ENCODE measurements around the gene PRKAR2A.

DNA sequence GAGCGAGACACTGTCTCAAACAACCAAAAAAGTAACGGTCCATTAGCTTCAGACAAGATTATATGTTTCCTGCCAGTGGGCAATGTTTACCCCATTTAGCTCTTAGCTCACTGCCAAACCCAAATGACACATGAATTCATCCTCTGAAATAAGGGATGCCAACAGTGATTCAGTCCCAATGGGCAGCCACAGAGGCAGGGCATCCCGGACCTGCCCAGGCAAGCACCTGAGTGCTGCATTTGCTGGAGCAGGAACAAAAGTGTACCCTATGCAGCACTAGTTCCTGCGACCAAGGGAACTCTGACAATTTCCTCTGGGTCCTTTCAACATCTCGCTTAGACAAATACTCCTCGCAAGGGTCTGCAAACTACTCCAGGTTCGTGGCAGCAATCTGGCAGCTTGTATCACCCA is 138.6 kb downstream of the PRKAR2A start:
- TF ChIP-seq, protein P1, sequence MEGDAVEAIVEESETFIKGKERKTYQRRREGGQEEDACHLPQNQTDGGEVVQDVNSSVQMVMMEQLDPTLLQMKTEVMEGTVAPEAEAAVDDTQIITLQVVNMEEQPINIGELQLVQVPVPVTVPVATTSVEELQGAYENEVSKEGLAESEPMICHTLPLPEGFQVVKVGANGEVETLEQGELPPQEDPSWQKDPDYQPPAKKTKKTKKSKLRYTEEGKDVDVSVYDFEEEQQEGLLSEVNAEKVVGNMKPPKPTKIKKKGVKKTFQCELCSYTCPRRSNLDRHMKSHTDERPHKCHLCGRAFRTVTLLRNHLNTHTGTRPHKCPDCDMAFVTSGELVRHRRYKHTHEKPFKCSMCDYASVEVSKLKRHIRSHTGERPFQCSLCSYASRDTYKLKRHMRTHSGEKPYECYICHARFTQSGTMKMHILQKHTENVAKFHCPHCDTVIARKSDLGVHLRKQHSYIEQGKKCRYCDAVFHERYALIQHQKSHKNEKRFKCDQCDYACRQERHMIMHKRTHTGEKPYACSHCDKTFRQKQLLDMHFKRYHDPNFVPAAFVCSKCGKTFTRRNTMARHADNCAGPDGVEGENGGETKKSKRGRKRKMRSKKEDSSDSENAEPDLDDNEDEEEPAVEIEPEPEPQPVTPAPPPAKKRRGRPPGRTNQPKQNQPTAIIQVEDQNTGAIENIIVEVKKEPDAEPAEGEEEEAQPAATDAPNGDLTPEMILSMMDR (IDR thresholded peaks at IDR 0.05) = no peak
- no peak for TF ChIP-seq POLR2A (IDR thresholded peaks at IDR 0.05)
